ENCODE data around the gene SMIM9. TPM values are rescaled to one million over a fixed set of nuclear protein-coding genes. Genes with fewer than 3 reads are reported as not detected.
"Not testable (repeated sequence)": the region's sequence is repeated elsewhere in the genome, so short reads cannot be mapped to it uniquely, and the experiment has no call there.

The SMIM9 gene
- not detected for polyA plus RNA-seq (ENCODE audit: insufficient read length in 12 of 12)
- long read RNA-seq, donor 1, result 0 reads
- long read RNA-seq, donor 2, result 0 reads
- long read RNA-seq, donor 3, result 0 reads
- long read RNA-seq, donor 4, result 0 reads
- long read RNA-seq, donor 5, result 0 reads
- long read RNA-seq, donor 6, result 0 reads
- long read RNA-seq, donor 7, result 0 reads
- long read RNA-seq, donor 8, result 0 reads
- long read RNA-seq, donor 9, result 0 reads
- long read RNA-seq, donor 10, result 0 reads
- long read RNA-seq, donor 11, result 0 reads

DNA sequence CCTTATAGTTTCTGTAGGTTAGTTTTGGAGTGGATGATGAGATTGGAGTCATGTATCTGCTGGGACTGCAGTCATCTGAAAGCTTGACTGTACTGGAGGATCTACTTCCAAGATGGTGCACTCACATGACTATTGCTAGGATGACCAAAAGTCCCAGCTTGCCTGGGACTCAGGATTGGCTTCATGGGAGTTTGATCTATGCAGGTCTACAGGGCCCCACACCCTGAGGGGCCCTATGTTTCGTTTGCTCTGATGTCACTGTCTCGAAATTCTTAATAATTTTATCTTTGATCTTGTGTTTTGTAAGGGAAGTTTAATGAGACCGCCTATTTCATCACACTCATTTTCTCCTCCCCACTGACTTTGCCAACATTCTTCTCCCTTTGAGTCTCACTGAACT lies at the start of gene SMIM9:
Gene SMIM9 (minus strand): TSS at position 101 of the 400 bp plus-strand sequence. CDS start 3,806 bp downstream, outside the sequence.
- no peak for DNase-seq

DNA sequence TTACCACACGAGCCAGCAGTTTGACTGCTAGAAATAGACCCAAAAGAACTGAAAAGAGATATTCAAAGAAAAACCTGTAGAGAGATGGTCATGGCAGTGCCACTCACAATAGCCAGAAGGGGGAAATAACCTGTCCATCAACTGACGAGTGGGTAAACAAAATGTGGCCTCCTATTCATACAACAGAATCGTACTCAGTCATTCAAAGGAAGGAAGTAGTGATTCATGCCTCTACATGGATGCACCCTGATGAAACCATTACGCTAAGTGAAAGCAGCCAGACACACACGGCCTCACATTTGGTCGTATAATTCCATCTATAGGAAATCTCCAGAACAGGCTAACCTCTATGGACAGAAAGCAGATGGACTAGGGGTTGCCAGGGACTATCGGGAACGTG lies 49.6 kb upstream of the SMIM9 start:
- not testable (repeated sequence) for DNase-seq

DNA sequence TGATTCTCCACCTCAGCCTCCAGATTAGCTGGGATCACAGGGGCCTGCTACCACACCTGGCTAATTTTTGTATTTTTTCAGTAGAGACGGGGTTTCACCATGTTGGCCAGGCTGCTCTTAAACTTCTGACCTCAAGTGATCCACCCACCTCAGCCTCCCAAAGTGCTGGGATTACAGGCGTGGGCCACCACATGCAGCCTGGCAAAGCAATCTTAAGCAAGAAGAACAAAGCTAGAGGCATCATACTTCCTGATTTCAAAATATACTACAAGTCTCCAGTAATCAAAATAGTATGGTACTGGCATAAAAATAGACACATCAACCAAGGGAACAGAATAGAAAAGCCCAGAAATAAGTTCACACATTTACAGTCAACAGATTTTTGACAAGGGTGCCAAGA lies 38.9 kb upstream of the SMIM9 start:
- no peak for DNase-seq

DNA sequence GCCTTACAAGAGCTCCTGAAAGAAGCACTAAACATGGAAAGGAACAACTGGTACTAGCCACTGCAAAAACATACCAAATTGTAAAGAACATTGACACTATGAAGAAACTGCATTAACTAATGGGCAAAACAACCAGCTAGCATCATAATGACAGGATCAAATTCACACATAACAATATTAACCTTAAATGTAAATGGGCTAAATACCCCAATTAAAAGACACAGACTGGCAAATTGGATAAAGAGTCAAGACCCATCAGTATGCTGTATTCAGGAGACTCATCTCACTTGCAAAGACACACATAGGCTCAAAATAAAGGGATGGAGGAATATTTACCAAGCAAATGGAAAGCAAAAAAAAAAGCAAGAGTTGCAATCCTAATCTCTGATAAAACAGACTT lies 34.1 kb upstream of the SMIM9 start:
- not testable (repeated sequence) for DNase-seq

DNA sequence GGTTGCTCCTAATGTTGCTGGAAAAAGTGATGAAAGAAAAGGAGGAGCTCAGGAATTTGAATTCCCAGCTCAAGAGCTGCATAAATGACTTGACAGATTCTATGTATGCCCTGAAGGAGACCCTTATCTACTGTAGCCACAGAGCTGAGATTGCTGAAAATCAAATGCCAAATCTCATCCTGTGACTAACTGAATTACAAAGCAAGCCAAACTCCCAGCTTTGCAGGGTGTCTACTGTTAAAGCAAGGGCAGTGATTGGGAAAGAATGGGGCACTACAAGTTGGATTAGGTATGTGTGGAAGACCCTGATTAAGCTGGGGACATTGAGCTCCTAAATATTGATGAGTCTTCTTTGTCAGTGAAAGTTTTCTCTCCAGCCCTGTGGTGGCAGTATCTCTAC lies 20.8 kb upstream of the SMIM9 start:
- DNase-seq, result no peak

DNA sequence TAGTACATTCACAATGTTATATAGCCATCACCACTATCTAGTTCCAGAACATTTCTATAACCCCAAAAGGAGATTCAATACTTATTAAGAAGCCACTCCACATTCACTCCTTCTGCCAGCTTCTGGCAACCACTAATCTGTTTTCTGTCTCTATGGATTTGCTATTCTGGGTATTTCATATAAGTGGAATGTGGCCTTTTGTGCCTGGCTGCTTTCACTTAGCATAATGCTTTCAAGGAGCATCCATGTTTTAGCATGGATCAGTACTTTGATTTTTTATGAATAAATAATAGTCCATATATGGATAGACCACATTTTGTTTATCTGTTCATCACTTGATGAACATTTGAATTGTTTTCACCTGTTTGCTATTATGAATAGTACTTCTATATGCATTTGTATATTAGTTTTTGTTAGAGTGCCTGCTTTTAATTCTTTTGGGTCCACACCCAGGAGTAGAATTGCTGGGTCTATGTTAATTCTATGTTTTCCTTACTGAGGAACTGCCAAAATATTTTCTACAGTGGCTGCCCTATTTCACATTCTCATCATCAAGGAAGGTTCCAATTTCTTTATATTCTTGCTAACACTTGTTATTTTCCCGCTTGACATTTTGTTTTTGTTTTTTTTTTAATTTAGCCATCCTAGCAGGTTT lies 16.6 kb upstream of the SMIM9 start:
- no peak for DNase-seq

DNA sequence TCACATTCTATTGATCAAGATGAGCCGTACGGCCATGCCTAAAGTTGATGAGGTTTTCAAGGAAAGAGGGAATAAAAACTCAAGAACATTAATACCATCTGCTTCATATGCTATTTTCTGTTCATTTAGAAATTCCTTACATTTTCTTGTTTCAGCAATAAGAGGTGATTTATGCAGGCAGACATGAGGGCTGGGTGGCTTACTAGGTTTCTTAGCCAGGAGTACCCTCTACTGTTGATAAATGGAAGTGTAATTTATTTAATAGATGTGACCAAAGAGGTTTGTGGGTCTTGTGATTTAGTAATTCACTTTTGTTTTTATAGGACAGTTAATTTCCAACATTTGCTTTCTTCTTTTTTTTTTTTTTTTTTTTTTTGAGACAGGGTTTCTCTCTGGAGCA lies 6.4 kb upstream of the SMIM9 start:
- peak; percentile 6 for DNase-seq

DNA sequence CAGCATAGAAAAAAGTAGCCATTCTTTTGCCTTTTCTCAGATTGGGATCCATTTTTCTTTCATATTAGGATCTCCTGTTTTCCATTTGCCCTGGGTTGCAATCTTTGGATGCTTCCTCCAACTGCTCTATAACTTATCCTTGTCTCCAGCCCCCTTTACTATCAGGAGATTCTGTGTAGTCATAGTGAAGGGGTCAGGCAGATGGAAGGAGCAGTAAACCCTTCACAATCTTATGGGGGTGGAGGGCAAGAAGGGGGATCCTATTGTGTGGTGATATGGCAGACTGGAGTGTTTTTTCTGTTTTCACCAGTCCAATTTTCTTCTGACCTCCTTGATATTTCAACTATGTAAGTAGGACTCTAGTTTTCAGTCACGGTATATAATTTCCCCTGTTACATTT lies 1.7 kb upstream of the SMIM9 start:
- no peak for DNase-seq

DNA sequence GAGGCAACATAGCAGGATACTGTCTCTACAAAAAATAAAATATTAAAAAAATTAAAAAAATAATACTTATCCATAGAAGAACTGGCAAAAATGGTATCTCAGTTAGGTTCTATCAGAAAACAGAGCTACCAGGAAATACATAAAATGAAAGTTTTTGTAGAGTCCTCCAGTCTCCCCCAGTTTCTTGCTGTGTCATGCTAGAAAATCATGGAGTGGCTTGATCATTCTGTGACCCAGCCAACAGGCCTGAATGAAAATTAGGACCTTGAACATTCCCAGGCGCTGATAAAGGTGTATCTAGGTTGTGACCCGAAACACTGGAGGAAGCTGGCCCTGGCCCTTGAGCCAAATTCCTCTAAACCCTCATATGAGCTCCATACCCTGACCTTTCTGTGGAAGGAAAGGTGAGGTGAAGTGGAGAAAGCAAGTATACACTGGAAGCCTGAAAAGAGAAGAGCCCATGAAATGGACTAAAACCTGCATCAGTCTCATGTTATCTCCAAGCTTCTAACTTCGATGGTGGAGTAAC lies 652 bp downstream of the SMIM9 start:
- no peak for DNase-seq

DNA sequence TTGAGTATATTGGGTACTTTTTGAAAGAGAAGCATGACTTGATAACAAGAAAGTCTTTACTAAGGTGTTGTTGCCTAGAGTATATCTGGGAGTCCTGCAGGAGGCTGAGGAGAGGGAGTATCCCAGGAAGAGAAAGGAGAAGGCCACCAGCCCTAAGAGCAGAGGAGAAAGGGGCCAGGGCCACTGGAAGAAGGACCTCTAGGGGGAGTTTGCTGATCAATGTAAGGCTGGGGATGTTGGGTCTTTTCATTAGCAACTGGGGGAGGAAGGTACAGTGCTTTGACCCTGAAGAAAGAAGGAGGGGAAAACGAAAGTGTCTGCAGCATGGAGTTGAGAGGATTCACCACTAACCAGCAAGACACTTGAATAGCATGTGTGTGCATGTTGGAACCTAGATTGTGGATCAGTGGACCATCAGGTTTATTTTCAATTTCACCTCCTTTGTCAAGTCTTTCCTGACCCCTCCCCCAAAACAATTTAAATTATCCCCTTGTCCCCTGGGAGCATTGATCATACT lies 4.5 kb downstream of the SMIM9 start:
- DNase-seq, result no peak

DNA sequence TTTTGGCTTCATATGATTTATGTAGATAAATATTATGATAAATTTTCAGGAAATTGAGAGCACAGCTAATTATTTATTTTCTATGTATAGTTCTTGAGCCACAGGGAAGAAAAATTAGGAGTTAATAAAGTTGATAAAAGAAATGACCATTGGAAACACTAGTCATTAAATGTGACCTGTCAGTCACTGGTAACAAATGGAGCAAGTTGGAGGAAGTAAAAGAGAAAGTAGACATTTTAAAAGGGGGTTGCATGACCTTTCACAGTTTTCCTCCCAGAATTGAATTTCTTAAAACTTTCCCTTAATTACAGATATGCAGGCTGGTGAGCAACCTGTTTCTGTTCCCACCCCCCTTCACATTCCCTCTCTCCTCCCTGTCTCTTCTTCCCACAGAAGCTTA lies 5.3 kb downstream of the SMIM9 start:
- DNase-seq, result no peak

DNA sequence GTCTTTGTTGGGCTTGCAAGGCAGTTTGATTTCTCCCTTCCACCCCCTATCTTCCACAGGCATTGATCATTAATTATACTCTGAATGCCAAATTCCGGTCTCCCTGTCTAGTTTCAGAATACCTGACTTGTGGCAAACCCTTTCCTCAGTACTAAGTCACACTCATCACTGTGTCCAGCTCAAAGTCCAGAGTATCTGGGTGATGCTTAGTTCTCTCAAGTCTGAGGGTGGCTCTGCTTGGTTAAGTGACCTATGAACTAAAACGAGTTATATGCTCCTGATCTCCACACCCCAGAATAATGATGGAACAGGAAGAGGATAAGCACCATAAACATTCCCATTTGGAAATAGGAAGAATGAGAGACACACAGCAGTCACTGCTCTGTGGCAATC lies 6.5 kb downstream of the SMIM9 start:
- DNase-seq, result no peak

DNA sequence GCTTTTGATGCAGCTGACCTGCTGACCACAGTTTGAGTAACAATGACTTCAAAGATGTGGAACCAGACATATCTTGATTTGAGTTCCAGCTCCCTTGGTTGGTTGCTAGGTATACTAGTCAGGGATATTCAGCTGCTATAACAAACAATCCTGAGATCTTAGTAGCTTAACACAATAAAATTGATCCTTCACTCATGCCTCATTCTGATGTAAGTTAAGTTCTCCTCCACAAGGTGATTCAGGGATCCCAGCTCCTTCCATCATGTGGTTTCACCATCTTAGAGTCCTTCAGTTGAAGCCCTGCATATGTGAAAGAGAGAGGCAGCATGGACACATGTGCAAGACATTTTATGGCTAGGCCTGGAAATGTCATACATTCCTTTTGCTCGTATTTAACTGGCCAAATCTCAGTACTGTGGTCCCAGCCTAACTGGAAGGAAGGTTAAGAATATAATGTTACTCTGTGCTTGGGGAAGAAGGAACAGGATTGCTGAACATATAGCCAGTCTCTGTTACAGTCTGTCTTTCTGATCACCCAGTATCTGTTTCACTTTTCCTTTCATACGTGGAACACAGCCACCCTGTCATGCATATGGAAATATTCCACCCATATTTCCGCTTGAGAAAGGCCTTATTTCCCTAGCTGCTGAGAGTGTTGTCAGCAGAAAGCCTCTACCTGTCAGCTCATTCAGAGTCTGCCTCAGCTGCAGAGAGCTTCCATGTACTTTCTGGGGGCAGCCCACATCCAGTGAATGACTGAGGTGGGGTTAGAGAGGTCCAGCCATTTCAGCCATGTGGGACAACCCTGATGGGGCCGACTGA lies 7.1 kb downstream of the SMIM9 start:
- peak; percentile 12 for DNase-seq

DNA sequence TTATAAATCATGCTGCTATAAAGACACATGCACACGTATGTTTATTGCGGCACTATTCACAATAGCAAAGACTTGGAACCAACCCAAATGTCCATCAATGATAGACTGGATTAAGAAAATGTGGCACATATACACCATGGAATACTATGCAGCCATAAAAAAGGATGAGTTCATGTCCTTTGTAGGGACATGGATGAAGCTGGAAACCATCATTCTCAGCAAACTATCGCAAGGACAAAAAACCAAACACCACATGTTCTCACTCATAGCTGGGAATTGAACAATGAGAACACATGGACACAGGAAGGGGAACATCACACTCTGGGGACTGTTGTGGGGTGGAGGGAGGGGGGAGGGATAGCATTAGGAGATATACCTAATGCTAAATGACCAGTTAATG lies 8.9 kb downstream of the SMIM9 start:
- DNase-seq, result not testable (repeated sequence)

DNA sequence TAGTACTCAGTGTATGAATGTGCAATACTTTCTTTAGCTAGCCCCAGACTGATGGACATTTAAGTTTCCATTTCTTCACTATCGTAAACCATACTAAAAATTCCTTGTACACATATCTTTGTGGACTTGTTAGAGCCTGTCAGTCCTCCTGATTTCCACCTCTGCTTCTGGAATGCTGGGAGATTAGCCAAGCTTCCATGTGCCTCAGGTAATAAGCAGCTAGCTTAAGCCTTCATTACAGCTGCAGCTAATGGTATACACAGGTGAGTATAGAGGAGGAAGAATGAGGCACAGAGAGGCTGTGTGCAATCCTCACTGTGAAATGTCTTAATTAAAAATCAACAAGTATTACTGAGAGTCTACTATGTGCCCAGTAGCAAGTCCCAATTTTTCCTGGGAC lies 9.8 kb downstream of the SMIM9 start:
- no peak for DNase-seq

DNA sequence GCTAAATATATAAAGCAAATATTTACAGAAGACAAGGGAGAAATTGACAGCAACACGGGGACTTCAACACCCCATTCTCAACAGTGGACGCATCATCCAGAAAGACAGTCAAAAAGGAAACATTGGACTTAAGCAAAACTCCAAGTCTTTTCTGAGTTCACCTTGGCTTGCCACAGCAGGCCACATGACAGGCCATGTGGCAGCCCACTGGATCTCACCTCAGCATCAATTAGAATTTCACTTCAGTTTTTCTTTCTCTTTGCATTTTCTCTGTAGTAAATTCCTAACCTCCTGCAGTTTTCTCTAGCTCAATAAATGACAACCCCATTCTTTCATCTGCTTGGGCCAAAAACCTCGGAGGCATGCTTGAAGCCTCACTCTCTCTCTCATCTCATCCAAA lies 12.4 kb downstream of the SMIM9 start:
- DNase-seq, result no peak

DNA sequence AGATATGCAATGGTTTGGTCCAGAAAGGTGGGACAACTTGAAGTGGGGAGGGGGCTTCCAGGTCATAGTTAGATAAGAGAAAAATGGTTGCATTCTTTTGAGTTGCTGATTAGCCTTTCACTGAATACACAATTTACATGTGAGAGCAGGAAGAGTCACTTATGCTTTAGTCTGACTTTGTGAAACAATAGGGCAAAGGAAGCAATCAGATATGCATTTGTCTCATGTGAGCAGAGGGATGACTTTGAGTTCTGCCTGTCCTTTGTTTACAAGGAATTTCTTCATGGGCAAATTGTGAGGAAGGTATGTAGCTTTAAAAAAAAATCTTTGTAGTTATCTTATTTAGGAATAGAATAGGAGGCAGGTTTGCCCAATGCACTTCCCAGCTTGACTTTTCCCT lies 12.9 kb downstream of the SMIM9 start:
- DNase-seq, result no peak

DNA sequence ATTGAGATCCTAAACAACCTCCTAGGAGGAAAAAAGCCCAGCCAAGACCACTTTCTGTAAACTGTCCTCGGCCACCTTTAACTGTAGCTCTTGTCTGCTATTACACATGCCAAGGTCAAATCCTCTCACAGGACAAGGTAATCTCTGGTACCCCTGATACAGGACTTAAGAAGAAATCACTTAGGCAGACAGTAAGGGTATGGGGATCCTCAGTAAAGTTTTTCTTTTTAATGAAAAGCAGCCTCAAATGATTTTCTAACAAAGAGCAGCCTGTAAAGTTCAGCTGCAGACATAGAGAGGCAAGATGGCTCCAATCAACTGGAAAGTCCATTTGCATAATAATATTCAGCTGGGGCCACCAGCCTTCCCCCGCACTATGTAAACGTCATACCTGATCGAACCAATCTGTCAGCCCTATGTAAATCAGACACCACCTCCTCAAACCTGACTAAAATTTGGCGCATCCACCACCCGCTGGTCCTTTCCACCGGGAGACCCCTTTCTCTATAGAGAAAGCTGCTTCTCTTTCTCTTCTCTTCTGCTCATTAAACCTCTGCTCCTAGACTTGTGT lies 14.6 kb downstream of the SMIM9 start:
- no peak for DNase-seq

DNA sequence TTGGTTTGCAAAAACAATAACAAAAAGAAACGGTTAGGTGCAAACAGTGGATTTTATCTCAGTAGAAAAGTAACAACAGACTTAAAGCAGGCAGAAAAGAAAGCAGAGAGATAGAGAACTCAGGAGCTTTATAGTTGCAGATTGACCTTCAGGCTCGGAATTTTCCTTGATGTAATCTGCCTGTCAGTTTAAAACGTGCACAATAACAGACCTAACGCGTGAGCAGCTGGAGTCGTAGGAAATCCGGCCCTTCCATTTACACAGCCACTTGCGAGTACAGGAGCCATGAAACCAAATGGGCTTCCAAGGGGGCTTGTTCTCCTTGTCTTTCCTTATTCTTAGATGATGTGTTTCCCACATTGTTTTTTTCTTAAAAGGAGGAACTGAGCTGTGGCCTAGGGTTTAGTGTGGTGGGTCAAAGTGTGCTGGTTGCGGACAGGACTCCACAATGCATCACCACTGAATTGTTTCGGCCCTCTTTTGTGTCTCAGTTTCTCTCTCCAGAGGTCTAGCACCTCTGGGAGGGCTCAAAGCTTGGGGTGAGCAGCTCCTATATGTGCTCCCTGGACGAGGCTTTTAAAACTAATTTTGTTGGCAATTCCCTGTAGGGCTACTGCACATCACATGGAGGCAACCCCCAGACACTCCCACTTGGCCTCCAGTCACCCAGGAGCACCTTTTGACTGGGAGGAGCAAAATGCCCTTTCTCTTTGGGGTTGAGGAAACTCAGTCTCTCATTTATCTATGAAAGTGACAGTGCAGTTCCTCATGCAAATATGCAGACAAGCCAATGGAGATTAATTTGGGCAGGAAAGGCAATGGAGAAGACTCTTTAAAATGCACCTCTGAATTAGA lies 15.3 kb downstream of the SMIM9 start:
- DNase-seq, result no peak

DNA sequence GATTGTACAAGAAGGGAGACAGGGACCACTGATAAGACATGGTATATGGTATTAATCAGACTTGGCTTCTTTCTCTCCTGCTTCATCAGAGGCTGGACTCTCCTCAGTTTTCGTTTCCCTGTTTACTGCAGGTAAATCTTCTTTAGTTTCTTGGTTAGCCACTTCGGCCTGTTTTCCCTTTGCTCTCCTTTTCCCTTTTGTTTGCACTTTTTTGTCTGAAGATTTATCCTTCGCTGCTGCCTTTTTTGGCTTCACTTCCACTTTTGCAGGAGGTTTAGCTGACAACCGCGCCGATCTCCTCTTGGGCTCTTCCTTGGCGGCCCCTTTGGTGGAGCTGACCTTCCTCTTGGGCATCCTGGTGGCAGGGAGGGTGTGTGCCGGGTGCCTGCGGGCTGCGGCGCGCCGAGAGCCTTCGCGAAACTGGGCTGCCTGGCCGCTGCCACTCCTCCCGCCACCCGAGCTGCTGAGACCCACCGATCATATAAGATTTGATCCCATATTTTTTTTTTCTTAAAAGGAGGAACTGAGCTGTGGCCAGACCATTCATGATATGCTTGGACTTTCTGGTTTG lies 17.3 kb downstream of the SMIM9 start:
- not testable (repeated sequence) for DNase-seq

Data from muscle of arm (tissue), 14 donors.